Measurements from ENCODE around the gene STXBP3. TPM values are rescaled to one million over a fixed set of nuclear protein-coding genes. Genes with fewer than 3 reads are reported as not detected.

STXBP3 gene
- polyA plus RNA-seq, 12 donors: 22.1 to 47.1 (median 35.4) TPM; not detected in 1

DNA sequence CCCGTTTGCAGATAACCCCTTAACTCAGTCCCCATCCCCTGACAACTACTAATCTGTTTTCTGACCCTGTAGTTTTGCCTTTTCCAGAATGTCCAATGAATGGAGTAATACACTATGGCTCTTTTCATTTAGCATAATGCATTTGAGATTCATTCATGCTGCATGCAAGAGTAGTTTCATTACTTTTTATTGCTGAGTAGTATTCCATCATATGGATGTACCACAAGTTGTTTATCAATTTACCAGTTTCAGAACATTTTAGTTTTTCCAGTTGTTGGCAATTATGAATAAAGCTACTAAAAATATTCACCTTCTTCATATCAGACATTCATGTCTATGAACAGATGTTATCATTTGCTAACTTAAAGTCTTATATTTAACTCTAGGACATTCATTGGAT, 45.3 kb downstream of the STXBP3 start:
- no peak for DNase-seq

DNA sequence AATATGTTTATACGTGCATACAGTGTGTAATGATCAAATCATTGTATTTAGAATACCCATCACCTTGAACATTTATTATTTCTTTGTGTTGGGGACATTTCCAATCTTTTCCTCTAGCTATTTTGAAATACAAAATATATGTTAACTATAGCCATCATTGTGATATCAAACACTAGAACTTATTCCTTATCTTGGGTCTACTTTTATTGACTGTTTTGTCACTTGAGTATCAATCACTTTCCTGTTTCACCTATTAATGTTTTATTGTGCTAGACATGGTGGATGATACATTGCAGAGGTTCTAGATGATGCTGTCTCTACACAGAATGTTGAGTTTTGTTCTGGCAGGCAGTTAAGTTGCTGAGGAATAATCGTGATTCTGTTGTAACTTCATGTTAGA, 45.9 kb downstream of the STXBP3 start:
- no peak for DNase-seq

DNA sequence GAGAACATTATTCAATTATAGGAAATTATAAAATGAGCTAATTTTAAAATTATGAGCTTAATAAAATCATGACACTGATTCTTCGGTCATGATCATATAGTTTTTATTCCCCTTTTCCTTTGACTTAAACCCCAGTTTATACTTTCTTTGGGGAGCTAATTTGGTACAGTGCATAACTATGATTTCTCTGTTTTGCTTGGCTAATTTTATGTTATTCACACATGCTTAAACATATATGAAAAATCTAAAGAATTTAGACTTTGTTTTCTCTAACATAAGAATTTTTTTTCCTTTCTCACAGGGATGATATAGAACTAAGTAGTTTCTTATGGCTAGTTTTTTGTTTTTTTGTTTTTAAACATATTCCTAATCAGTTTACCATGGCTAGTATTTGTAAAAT, 52.5 kb downstream of the STXBP3 start:
- DNase-seq: no peak

DNA sequence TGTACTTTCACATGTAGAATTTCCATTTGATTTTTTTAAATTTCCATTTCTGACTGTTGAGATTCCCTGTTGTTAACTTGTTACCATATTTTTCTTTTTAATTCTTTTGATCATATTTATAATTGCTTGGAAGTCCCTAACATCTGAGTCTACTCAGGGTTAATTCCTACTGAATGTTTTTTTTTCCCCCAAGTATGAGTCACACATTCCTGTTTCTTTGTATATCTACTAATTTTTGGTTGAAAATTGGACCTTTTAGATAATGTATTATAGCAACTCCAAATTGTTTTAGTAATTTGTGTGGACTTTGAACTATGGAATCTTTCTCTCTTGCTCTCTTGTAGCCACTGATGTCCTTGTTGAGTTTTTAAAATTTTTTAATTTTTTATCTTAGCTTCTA, 54.6 kb downstream of the STXBP3 start:
- no peak for DNase-seq

DNA sequence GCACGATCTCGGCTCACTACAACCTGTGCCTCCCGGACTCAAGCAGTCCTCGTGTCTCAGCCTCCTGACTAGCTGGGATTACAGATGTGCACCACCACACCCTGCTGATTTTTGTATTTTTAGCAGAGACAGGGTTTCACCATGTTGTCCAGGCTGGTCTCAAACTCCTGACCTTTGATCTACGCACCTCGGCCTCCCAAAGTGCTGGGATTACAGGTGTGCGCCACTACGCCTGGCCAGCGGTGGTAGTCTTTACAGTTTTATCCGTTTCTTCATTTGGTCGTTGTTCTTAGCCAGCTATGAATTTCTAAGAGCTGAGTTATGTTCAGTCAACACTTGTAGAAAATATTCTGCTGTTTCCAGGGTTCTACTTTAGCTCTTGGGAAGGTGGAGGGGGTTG, 57.1 kb downstream of the STXBP3 start:
- no peak for DNase-seq

DNA sequence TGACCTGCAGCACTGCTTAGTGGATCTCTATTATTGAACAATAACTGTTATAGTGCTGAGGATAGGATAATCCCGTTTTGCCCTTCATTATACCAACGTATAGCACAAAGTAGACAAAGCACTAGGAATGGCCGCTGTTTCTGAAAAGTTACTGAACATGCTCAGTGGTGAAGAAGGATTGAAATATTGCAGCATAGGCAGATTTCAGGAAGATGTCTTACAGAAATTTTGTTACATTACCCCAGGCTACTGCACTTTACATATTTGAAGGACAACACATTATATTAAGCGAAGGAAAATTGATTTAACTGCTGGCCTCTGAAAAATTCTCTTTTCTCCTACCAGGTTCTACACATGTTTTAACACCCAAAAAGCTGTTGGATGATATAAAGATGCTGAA, 62.0 kb downstream of the STXBP3 start:
- DNase-seq: no peak

DNA sequence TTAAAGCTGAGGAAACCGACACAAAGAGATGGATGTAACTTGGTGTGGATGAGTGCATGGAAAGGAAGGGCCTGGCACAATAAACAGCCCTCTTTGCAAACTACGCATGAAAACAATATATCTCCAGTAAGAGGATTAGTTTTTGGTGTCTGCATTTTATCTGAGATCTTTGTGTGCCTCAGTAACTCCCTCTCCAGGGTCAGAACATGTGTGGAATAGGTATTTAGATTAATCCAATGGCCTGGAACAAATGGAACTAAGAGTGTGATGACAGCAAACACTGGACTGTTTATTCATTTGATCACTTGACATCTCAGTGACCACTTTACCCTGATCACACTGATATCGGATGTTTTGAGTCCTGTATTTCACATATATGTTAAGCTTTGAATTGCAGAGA, 65.1 kb downstream of the STXBP3 start:
- no peak for DNase-seq

DNA sequence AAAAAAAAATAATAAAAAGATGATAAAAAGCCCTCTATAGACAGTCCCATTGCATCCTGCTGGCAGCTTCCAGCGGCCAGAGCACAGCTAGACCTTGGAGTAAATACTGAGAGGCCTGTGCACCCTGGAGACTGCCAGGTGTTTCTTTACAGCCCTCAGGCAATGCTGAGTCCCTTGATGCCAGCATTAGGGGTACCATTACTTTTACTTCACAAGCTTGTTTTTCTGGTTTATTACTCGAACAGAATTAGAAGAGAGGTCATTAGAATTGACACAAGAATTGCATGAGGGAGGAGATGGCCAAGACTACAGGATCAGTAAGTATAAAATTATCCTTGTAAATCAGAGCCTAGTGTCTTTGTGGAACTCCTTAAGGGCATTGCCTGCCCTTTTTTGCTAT, 66.9 kb downstream of the STXBP3 start:
- no peak for DNase-seq

DNA sequence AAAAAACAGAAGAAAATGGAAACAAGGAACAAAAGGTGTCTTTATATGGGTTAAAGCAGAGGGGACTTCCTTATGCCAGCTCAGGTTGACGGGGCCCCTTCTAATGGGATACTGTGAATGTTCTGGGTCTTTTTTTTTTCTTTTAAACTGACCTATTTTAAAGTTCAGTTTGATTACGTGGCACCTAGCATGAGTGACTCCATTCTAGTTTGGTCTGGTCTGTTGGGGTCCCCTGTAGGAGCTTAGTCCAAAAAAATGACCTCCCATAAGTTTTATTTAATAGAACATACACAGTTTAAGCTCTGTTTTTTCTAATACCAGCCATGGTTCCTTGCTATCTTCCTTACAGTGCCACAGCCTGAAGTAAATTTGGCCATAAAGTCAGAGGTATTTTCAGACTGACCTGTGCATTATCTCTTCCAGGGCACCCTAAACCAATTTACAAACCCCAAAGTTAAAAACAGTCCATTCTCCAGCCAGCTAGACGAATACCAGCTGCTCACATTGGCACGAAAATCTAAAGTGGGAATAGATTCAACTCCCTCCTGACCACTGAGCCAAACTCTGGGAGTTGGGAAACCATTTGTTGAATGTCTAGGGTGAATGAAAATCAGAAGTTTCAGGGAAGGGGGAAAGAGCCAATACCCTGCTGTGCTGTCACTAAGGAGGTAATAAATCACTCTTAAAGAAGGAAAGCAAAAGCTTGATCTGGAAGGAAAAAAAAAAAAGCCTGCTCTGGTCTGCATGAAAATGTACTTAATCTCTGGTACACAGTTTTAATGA, 68.1 kb downstream of the STXBP3 start:
- DNase-seq: peak; percentile 70

DNA sequence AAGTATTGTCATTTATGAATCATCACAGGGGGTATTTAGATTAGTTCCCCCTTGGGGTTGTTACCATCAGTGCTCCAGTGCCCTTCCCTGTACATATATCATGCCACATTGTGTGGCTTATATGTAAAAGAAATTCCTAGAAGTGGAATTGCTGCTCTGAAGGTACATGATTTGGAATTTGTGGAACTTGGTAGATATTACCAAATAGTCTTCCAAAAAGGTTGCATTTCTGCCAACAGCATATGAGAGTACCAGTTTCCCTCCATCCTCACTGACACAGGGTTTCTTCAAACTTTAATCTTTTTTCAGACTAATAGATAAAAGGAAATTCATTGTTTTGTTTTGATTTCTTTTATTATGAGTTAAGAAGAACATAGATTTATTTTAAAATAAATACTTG, 69.1 kb downstream of the STXBP3 start:
- no peak for DNase-seq

DNA sequence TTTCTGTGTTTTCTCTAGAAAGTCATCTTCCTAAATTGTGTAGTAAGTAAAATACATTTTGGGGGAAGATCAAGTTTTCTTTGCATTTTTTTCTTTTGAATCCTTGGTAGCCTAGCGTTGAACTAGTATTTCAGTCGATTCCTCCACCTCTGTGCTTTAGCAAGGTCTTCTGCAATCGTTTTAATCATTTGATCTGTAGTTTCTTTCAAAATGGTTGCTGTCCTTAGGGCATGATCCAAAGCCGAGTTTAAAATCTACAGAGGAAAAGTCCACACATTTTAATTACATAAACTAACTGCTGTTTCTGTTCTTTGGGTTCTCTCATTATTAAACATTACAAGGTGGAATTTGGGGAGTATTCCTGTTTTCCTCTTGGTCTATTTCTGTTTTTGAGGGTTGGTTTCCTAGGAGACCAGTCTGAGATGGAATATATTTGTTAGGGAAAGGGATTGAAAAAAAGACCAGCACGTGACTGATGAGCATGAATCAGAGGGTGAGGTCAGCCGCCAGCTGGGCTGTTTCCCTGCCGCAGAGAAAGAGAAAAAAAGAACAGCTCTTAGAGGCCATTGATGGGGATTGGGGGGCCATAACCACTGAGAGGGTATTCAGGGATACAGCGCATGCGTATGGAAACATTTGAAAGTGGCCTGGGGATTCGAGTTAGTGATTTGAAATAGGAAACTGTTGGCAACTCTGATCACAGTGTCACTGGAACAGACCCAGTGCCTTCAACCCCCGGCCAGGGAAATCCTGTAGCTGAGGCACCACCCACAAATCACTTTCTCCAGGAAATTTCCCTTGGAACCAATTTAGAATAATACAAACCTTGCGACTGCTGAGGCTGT, 69.8 kb downstream of the STXBP3 start:
- peak; percentile 97 for DNase-seq

DNA sequence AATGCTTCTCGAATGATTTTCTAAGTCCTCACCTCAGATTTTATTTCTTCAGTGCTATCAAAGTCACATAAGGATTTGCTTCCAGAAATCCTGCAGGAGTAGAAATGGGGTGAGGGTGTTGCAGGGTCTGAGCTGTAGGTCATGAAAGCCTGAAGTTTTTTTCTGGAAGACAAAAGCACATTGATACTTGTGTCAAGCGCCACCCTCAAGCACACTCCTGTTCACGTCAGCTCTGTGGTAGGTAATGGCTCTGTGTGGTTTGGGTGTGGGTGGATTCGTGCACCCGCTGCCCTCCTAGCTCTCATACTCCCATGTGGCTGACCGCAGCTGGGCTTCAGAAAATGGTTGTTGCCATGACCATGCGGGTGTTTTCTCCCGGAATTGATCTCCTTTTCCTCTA, 70.5 kb downstream of the STXBP3 start:
- DNase-seq: peak; percentile 65

DNA sequence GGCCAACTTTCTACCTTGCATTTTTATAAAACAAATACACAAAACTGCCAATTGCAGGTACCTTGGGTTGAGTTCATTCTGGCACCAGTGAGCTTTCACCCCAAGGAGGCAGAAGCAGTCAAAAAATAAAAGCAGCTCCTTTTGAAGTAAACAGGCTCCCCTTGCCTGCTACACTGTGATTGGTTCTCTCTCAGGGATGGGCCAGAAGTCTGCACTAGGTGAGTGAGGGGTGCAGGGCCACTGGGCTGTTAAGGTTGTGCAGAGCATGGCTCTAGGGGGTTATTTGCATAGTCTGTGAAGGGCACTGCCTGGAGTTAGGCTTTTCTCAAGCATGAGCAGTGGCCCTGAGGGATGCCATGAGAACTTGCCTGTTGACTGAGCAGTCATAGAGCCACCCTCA, 71.3 kb downstream of the STXBP3 start:
- DNase-seq: no peak

DNA sequence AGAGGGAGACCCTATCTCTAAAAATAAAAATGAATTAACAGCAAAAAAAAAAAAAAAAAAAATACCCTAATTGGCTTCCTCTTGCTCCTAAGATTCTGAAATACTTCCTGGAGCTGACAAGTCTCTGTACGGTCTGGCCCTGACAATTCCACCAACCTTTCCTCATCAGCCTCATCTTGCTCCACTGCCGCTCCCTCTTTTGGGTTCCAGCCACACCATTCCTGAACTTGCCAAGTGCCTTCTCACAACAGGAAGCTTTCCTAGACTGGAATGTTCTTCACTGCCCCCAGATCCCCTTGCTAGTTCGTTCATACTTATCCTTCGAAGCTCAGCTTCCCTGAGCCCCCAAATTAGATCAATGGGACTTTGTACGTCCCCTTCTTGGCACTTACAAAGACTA, 73.4 kb downstream of the STXBP3 start:
- no peak for DNase-seq

DNA sequence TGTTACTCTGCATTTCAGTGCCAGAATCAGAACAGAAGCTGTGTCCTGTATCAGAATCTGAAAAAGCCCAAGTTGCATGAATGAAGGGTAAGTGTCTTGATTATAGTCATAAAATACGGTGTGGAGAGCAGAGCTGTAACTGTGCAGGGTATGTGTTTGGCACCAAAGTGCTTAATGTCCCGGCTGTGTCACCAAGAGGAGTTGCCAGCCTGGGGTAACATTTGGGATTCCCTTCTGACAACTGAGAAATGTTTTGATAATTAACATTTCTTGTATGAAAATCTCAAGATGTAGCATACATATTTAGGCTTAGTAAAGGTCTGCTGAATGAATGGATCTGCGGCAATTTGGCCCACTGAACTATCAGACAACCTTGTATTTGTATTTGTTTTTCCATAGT, 77.2 kb downstream of the STXBP3 start:
- no peak for DNase-seq

DNA sequence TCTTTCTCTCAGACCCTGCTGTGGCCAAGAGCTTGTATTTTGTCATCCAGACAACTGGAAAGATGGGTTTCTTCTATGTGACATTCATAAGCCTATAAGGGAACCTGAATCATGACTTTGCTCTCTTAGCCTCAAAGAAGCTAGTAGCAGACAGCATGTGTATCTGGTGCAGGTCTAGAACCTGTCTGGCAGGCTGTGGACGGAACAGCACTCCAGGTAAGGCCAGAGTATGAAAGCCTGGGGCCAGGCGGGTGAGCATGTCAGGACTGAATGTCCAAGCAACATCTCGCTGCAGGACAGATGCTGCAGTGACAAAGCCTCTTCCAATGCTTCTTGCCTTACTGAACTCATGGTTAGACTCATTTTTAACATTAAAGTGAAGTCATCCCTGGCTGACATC, 77.6 kb downstream of the STXBP3 start:
- DNase-seq: no peak

DNA sequence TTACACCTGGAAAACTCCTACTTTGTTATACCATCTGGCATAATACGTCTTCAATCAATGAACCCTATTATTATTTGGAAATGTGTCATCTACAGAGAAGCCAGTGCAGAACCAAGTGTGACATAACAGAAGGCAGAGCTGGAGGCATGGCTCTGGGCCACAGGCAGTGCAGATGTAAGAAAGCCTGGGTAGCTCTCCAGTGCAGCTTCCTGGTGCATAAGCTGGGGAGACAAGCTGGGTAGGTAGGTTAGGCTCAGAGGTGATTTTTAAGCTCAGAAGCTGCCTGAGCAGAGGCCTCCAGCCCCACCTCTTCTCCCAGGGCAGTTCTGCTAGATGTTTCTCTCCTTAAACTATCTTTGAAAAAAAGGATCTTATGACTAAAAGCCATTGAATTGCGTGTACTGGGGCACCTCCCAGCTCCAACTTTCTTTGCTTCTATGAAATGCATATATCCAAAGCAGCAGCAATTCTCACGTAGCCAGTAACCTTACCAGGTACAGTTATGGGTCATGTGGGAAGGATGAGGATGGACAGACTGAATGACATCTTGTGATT, 79.7 kb downstream of the STXBP3 start:
- no peak for DNase-seq

DNA sequence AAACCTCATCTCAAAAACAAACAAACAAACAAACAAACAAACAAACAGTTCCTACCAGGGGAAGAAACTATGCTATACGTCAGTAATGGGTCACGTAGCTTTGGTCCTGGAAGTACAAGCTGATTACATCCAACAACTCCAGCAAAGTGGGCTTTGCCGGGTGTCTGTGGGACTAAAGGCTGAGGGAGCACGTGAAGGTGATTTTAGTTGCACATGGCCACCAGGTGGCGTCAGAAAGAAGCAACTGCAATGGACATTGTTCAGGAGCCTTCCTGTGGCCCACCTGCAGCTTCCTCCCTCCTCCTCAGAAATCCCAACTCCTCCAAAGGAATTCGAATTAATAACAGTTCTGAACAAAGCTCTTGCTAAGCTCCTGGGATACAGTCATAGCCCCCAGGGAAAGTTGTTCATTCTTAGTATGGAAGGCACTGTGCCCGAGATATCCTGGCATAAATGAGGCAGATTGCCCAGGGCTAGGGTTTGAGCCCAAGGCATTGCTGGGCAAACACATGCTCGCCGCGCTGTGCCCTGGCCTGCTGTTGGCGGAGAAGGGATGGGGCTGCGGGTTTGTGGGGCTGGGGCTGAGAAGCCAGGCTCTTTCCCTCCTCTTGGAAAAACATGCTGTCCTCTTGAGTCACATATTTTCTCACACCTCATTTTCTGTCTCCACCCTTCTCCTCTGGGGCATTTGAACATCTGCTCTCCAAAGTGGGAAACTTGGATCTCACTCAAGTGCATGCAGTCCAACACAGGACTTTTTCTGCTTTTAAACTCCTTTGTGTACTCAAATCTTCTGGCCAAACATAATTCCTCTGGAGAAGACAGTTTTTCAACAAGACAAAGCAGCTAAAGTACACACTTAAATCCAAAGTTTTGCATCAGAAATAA, 81.8 kb downstream of the STXBP3 start:
- peak; percentile 93 for DNase-seq

DNA sequence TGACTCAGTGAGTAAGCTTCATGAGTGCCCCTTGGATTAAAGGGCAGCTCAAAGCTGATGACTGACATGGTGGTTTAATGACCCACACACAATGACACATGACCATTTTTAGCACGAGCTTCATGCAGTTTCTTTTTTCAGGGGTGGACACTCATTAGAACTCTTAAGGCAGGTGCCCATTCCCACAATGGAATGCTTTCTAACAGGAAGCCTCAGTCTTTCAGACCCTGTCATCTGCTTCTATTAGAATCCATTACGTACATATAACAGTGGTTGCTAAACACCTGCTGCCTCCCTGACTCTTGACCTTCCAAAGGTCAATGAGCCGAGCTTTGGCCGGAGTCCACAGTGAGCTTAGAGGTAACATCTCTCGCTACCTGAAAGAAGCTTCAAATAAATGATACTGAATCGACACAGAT, 83.0 kb downstream of the STXBP3 start:
- DNase-seq: peak; percentile 30

DNA sequence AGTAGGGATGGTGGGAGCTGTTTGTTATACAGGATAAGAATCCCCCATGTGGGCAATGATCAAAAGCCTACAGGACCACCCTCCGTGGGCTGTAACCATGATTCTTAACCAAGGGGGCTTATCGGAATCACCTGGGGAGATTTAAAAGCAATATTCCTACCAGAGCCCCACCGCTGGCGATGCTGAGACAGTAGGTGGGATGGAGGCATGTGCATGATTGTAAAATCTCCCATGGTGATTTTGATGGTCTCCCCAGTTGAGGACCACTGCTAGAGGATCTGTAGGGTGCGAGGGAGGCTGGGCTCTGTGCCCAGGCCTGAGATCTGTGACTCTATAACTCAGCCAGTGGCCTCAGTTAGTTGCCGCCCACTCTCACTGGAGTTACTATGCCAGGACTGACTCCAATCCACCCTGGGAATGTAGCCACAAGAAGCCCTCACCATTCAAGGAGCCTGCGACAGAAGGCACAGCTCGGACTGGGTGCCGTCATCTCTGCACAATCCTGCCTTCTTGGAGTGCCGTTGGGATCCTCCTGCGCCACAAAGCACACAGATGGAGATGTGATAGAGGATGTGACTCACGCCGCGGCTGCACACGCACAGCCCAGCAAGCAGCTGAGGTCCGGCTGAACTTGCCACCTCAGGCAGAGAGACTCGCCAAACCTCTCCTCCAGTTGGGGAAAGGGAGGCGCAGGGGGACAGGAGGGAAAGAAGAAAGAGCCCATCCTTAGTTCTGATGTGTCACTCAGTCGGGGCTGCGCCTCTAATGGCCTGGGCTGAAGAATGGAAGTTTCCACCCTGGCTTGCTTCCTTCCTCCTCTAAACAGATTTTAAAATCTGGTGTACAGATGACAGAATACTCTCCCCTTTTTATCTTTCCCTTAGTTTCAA, 83.9 kb downstream of the STXBP3 start:
- peak; percentile 87 for DNase-seq

DNA sequence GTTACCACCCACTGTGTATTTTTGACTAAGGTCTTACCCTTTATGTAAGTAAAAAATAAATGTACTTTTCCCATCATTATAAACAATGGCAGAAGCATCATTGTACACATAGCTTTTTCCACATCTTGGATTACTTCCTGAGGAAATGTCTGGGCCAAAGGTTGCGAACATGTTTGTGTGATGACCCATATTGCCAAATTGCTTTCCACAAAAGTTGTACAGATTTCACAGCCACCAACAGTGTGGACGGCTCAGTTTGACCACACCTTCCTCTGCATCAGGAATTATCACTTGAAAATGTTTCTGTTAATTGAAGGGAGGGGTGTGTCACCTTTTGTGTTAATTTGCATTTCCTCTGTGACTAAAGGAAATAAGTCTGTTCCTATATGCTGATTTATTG, 84.8 kb downstream of the STXBP3 start:
- peak; percentile 62 for DNase-seq

Data from muscle of arm (tissue), 12 donors.